K562 (cell line): Measurements from ENCODE around the gene TMEM214. TPM values are rescaled to one million over a fixed set of nuclear protein-coding genes. Genes with fewer than 3 reads are reported as not detected.
A peak's percentile ranks its signal among the peaks of the same experiment; 100 is the strongest.

Experiments used
- ATAC-seq: fragments of 200-7000 bp; cut with Tn5 transposase; 3 replicates; pipeline ENCODE4 v1.9.1; 2020; ENCODE audit warnings: moderate library complexity
- BruUV-seq: library from RNA; stranded (reverse); fragments of 400-500 nt; replicated peaks from 2 replicates; lab custom pipeline; 2021; lab: Mats Ljungman, UMichigan
- CTCF ChIA-PET: fragments of 300-600 bp; formaldehyde crosslinking; extraction: SDS; loops from one replicate; lab custom pipeline; 2021; ENCODE audit warnings: low intra/inter-chr PET ratio; lab: Yijun Ruan, JAX
- POLR2A ChIA-PET: fragments of 300-600, 350-650 bp; sonication (Branson Sonifier 250); formaldehyde crosslinking; extraction: SDS; loops from one replicate; lab custom pipeline; 2021; ENCODE audit warnings: antibody characterized with exemption, inconsistent platforms; lab: Yijun Ruan, JAX
- DNase-seq, 4 experiments: peaks; one replicate each; pipeline versions ENCODE4 v3.0.0 to v3.0.0-alpha.2; 2011 to 2018; ENCODE audit warnings: low spot score in 3 of 4, mixed read lengths in 3 of 4; ENCODE audit errors: extremely low read depth in 1 of 4
- FAIRE-seq: peaks from 2 replicates; lab custom pipeline; 2011; peaks lifted over from hg19 to GRCh38; lab: Jason Lieb, UNC
- H2AFZ ChIP-seq: 2 replicates; pipeline ENCODE4 v1.6.0; 2011; ENCODE audit warnings: low read depth, low read length, control low read depth, inconsistent platforms
- H3K27ac ChIP-seq: fragments of 200-600 bp; 3 replicates; pipeline ENCODE4 v1.8.0; 2011; ENCODE audit warnings: low read depth, mild to moderate bottlenecking, control low read depth, inconsistent platforms, low read length, moderate library complexity, mixed read lengths; ENCODE audit errors: extremely low read depth
- H3K27me3 ChIP-seq, 2 experiments: fragments of 300-600 bp in 1 of 2; 2 replicates in 1 of 2; 3 replicates in 1 of 2; pipeline versions ENCODE4 v1.6.0 to v1.8.0; 2011; ENCODE audit warnings: inconsistent platforms in 2 of 2, low read length in 2 of 2, mild to moderate bottlenecking in 1 of 2, mixed read lengths in 1 of 2, moderate library complexity in 1 of 2; ENCODE audit not compliant: control insufficient read depth in 2 of 2, insufficient read depth in 2 of 2
- H3K36me3 ChIP-seq: fragments of 300-600 bp; 3 replicates; pipeline ENCODE4 v1.8.0; 2011; ENCODE audit warnings: mild to moderate bottlenecking, low read length, inconsistent platforms; ENCODE audit not compliant: control insufficient read depth, insufficient read depth
- H3K4me1 ChIP-seq, 2 experiments: fragments of 200-600 bp in 1 of 2; replicated peaks in 1 of 2; 2 replicates in 1 of 2; 3 replicates in 1 of 2; pipeline versions ENCODE4 v1.5.1 to v1.8.0; 2011; ENCODE audit warnings: inconsistent platforms in 2 of 2, low read length in 2 of 2, mild to moderate bottlenecking in 1 of 2, mixed read lengths in 1 of 2, moderate library complexity in 1 of 2; ENCODE audit not compliant: control insufficient read depth in 2 of 2, insufficient read depth in 2 of 2
- H3K4me2 ChIP-seq: 2 replicates; pipeline ENCODE4 v1.6.1; 2011; ENCODE audit warnings: low read length, control low read depth, inconsistent platforms, mixed read lengths; ENCODE audit not compliant: insufficient read depth
- H3K4me3 ChIP-seq: fragments of 200-600 bp; sonication (generic), shearing (Covaris generic); 2 replicates; pipeline ENCODE4 v1.5.1; 2016; ENCODE audit warnings: control low read depth, inconsistent platforms
- H3K79me2 ChIP-seq: fragments of 200-600 bp; 3 replicates; pipeline ENCODE4 v1.8.0; 2011; ENCODE audit warnings: low read length, inconsistent platforms; ENCODE audit not compliant: control insufficient read depth, insufficient read depth
- H3K9ac ChIP-seq, 2 experiments: 2 replicates each; pipeline versions ENCODE4 v1.6.0 to v1.6.1; 2011; ENCODE audit warnings: low read depth in 2 of 2, low read length in 2 of 2, control low read depth in 1 of 2, inconsistent platforms in 1 of 2, mild to moderate bottlenecking in 1 of 2, mixed read lengths in 1 of 2; ENCODE audit not compliant: insufficient read depth in 1 of 2
- H3K9me1 ChIP-seq: one replicate; pipeline ENCODE4 v1.6.0; 2011; ENCODE audit warnings: inconsistent platforms, mild to moderate bottlenecking, low read length, moderate library complexity; ENCODE audit not compliant: control insufficient read depth, insufficient read depth
- H3K9me3 ChIP-seq: replicated peaks from 2 replicates; pipeline ENCODE4 v1.5.1; 2011; ENCODE audit warnings: low read depth, low read length, inconsistent platforms; ENCODE audit not compliant: control insufficient read depth, insufficient read depth
- H4K20me1 ChIP-seq: replicated peaks from 2 replicates; pipeline ENCODE4 v1.6.1; 2011; ENCODE audit warnings: low read length, inconsistent platforms, mixed read lengths; ENCODE audit not compliant: control insufficient read depth, insufficient read depth
- FOXJ3 ChIP-seq: sonication (generic); formaldehyde crosslinking; IDR thresholded peaks from 2 replicates; pipeline ENCODE4 v1.4.0; 2020; ENCODE audit warnings: mild to moderate bottlenecking, missing genetic modification reagents
- MAZ ChIP-seq, 2 experiments: fragments of 450-650 bp in 1 of 2; sonication (generic) in 1 of 2; formaldehyde crosslinking; IDR thresholded peaks in 1 of 2; conservative IDR thresholded peaks in 1 of 2; 2 replicates each; pipeline versions ENCODE4 v1.4.0 to v1.5.0; 2020; ENCODE audit warnings: mild to moderate bottlenecking in 1 of 2, missing genetic modification reagents in 1 of 2
- POLR2G ChIP-seq: fragments of 200-400 bp; formaldehyde crosslinking; IDR thresholded peaks from 2 replicates; pipeline ENCODE4 v1.6.1; 2017; ENCODE audit warnings: low read depth, mild to moderate bottlenecking, antibody characterized with exemption, low read length, moderate library complexity
- WGBS: fragments of 100-300 bp; shearing (Covaris generic); methylation state at CpG from one replicate; pipeline ENCODE4 v1.1.6; 2016; ENCODE audit warnings: low coverage, mixed read lengths; ENCODE audit not compliant: insufficient coverage; ENCODE audit errors: missing lambda C conversion rate; 5-methylcytosine and 5-hydroxymethylcytosine counted together
- in situ Hi-C: fragments of 300-500 bp; cut with MboI; formaldehyde crosslinking; loops from 4 replicates; pipeline ENCODE4 v1.15.0; 2018; ENCODE audit warnings: inconsistent platforms, mixed read lengths
- intact Hi-C: fragments of 100-400 bp; cut with micrococcal nuclease; formaldehyde crosslinking; loops from 2 replicates; pipeline ENCODE4 v1.14.2; 2022
- polyA plus RNA-seq, 8 experiments: library from polyadenylated mRNA; depleted of rRNA in 4 of 8; stranded (reverse) in 5 of 8; unstranded in 3 of 8; fragments of >200 nt; fragmentation: Nextera tagmentation in 2 of 8; fragmentation: Illumina TruSeq in 1 of 8; extraction: Ambion mirVana in 2 of 8; extraction: Trizol in 1 of 8; gene quantifications; 2 replicates each; pipeline versions ENCODE4 v1.2.1 to v1.2.3, GENCODE V29; 2011 to 2014; ENCODE audit warnings: inconsistent platforms in 1 of 8, missing spikeins in 1 of 8
- total RNA-seq, 7 experiments: library from RNA; depleted of rRNA in 6 of 7; stranded (reverse); fragments of >200 nt in 6 of 7; fragmentation: Illumina TruSeq in 2 of 7; extraction: Trizol in 2 of 7; gene quantifications; 2 replicates each; pipeline versions ENCODE4 v1.2.1 to v1.2.3, GENCODE V29; 2011 to 2021; ENCODE audit warnings: low replicate concordance in 1 of 7
- TF ChIP-seq, protein P1 (sequence below), 3 experiments: fragments of 200-800 bp in 1 of 3; sonication (Bioruptor generic) in 1 of 3; sonication (generic) in 1 of 3; formaldehyde crosslinking in 1 of 3; IDR thresholded peaks; 2 replicates each; pipeline versions ENCODE4 v1.6.1 to v1.8.0; 2016 to 2022; ENCODE audit warnings: mild to moderate bottlenecking in 2 of 3, missing compliant biosample characterization in 2 of 3, missing genetic modification characterization in 2 of 3, missing genetic modification reagents in 1 of 3
- TF ChIP-seq, protein P2 (sequence below): fragments of 250-450 bp; sonication (Bioruptor Pico); IDR thresholded peaks from 2 replicates; pipeline ENCODE4 v1.8.0; 2022; ENCODE audit warnings: inconsistent platforms

TMEM214 gene
- total and polyA plus RNA-seq, 9 of the 15 experiments (the other 6 are each of a cell fraction or from before 2014, with no cell fraction given) = 11.4 to 81.4 (median 44.1) TPM

DNA sequence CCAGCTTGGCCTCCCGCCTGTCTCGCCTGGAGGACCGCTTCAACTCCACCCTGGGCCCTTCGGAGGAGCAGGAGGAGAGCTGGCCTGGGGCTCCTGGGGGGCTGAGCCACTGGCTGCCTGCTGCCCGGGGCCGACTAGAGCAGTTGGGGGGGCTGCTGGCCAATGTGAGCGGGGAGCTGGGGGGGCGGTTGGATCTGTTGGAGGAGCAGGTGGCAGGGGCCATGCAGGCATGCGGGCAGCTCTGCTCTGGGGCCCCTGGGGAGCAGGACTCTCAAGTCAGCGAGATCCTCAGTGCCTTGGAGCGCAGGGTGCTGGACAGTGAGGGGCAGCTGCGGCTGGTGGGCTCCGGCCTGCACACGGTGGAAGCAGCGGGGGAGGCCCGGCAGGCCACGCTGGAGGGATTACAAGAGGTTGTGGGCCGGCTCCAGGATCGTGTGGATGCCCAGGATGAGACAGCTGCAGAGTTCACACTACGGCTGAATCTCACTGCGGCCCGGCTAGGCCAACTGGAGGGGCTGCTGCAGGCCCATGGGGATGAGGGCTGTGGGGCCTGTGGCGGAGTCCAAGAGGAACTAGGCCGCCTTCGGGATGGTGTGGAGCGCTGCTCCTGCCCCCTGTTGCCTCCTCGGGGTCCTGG, 50.1 kb downstream of the TMEM214 start:
- no peaks in the 10 kb centered on the region for H4K20me1 ChIP-seq
- ATAC-seq = no peak
- intact Hi-C loops = no loop called here
- in situ Hi-C loops = no loop called here
- no peaks in the 10 kb centered on the region for H3K36me3 ChIP-seq
- H3K27ac ChIP-seq = peak overlapping the region; percentile 87; the same call in 2 of the 3 replicates
- peaks cover 8% of the 10 kb centered on the region; the same call in 1 of the 3 replicates for H3K79me2 ChIP-seq
- H3K9me1 ChIP-seq = peaks cover 4% of the 10 kb centered on the region
- H3K27me3 ChIP-seq = no peaks in the 10 kb centered on the region
- 0 out of 2 replicates have a peak overlapping the region, but pooled peaks have one; percentile 19 for H2AFZ ChIP-seq
- H3K4me1 ChIP-seq = peaks cover 50 to 76% of the 10 kb centered on the region in 2 experiments
- no peaks in the 10 kb centered on the region for H3K9me3 ChIP-seq
- CTCF ChIA-PET = no interaction called here
- no peak overlapping the region for H3K4me3 ChIP-seq
- FAIRE-seq = no peak
- H3K9ac ChIP-seq = peak overlapping the region in 1 of 2 experiments; percentile 84; a peak in 2 of 4 replicates
- WGBS = 83% methylated on average over 20 of the region's 27 CpGs
- no peak overlapping the region for H3K4me2 ChIP-seq
- BruUV-seq = no TSS peak
- no peak for DNase-seq
- POLR2A ChIA-PET = interaction anchor here (0.6 to 2.3 kb wide), 11 partner anchors 10 to 294 kb away, joined by 3 to 11 read pairs (median 3); partner anchors contain the start of gene OST4
- 0 out of 4 replicates have a peak, but pooled peaks of 1 of the 2 experiments have one; percentile 27 for TF ChIP-seq MAZ (CRISPR knock-in tag; conservative IDR thresholded peaks at IDR 0.05 in 1 of 2, IDR thresholded peaks at IDR 0.05 in 1 of 2)
- TF ChIP-seq POLR2G = 0 out of 2 replicates have a peak, but pooled peaks have one; percentile 11
- TF ChIP-seq, protein P1, sequence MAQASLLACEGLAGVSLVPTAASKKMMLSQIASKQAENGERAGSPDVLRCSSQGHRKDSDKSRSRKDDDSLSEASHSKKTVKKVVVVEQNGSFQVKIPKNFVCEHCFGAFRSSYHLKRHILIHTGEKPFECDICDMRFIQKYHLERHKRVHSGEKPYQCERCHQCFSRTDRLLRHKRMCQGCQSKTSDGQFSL (CRISPR knock-in tag; IDR thresholded peaks at IDR 0.05) = peak; percentile 30; the same call in 1 of the 2 replicates
- TF ChIP-seq, protein P1 (tag; IDR thresholded peaks at IDR 0.05) = no peak
- TF ChIP-seq, protein P2, sequence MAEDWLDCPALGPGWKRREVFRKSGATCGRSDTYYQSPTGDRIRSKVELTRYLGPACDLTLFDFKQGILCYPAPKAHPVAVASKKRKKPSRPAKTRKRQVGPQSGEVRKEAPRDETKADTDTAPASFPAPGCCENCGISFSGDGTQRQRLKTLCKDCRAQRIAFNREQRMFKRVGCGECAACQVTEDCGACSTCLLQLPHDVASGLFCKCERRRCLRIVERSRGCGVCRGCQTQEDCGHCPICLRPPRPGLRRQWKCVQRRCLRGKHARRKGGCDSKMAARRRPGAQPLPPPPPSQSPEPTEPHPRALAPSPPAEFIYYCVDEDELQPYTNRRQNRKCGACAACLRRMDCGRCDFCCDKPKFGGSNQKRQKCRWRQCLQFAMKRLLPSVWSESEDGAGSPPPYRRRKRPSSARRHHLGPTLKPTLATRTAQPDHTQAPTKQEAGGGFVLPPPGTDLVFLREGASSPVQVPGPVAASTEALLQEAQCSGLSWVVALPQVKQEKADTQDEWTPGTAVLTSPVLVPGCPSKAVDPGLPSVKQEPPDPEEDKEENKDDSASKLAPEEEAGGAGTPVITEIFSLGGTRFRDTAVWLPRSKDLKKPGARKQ (CRISPR knock-in tag) = no peak
- TF ChIP-seq FOXJ3 (CRISPR knock-in tag) = no peak
